Measurements from ENCODE around the gene WDR11. TPM values are rescaled to one million over a fixed set of nuclear protein-coding genes. Genes with fewer than 3 reads are reported as not detected.

Gene WDR11
- total RNA-seq, 1 experiment from 2014 or later = 48.3 TPM

DNA sequence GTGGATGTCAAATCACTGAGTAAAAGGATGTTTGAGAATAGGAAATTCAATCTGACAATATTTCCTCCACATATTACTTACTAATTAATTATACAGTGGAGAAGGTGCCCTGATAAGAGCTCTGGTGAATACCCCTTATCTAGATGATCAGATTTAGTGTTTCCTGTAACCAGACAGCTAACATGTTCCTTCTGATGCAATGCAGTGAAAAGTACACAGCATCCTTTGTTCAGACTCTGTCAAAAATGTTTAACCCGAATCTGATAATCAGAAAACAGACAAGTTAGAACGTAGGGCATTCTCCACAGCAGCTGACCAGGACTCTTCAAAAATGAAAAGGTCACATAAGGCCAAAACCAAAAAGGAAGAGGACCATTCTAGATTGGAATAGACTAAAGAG is 46.2 kb downstream of the WDR11 start:
- Histone ChIP-seq H3K9me3 (ENCODE audit: control insufficient read depth in 1 of 2, insufficient read depth in 1 of 2, low read depth in 1 of 2, low read length in 2 of 2) (no peaks in the 10 kb centered on the region), H3K27me3 (ENCODE audit: insufficient read depth, low read length) (no peaks in the 10 kb centered on the region), H3K4me3 (replicated peaks in 1 of 2; ENCODE audit: low read depth in 1 of 2, low read length in 2 of 2) (no peak overlapping the region), H3K79me2 (ENCODE audit: insufficient read depth, low read length) (no peaks in the 10 kb centered on the region), H4K20me1 (ENCODE audit: insufficient read depth) (no peaks in the 10 kb centered on the region; the same call in 1 of the 2 replicates), H3K4me2 (ENCODE audit: low read length) (no peak overlapping the region), H3K27ac (ENCODE audit: low read depth, low read length) (no peak overlapping the region), H2AFZ (ENCODE audit: low read depth, low read length, poor library complexity, severe bottlenecking) (no peak overlapping the region), H3K4me1 (ENCODE audit: control insufficient read depth in 1 of 2, insufficient read depth in 2 of 2, low read length in 2 of 2) (no peaks in the 10 kb centered on the region), H3K9me2 (ENCODE audit: insufficient read depth) (no peaks in the 10 kb centered on the region), H3K9ac (ENCODE audit: low read length) (no peak overlapping the region), H3K36me3 (ENCODE audit: control insufficient read depth in 1 of 2, insufficient read depth in 2 of 2, low read length in 2 of 2) (peaks cover 4 to 7% of the 10 kb centered on the region in 2 experiments; a peak in 2 of 4 replicates)
- TF ChIP-seq ZFX (IDR thresholded peaks at IDR 0.05) (no peak), CEBPB (IDR thresholded peaks at IDR 0.05; ENCODE audit: low read depth) (peak; percentile 71), EGR1 (IDR thresholded peaks at IDR 0.05; ENCODE audit: low read depth) (no peak), POLR2AphosphoS5 (IDR thresholded peaks at IDR 0.05; ENCODE audit: low read depth, low read length) (no peak), EZH2phosphoT487 (IDR thresholded peaks at IDR 0.05; ENCODE audit: borderline replicate concordance) (no peak), JUND (IDR thresholded peaks at IDR 0.05) (no peak), CTCF (IDR thresholded peaks at IDR 0.05 in 2 of 3, conservative IDR thresholded peaks at IDR 0.05 in 1 of 3; ENCODE audit: borderline replicate concordance in 1 of 3, insufficient read depth in 1 of 3, low read depth in 2 of 3, low read length in 2 of 3) (no peak), POLR2A (IDR thresholded peaks at IDR 0.05; ENCODE audit: borderline replicate concordance, extremely low read depth, insufficient read depth, insufficient read length) (no peak), SP1 (IDR thresholded peaks at IDR 0.05; ENCODE audit: low read depth) (peak; percentile 20; the same call in 1 of the 2 replicates), ELF1 (IDR thresholded peaks at IDR 0.05; ENCODE audit: borderline replicate concordance, low read depth) (no peak), ZNF274 (IDR thresholded peaks at IDR 0.05; ENCODE audit: low read depth, low read length) (no peak), ATF3 (IDR thresholded peaks at IDR 0.05) (no peak), FOSL1 (IDR thresholded peaks at IDR 0.05; ENCODE audit: low read depth) (peak; percentile 16; the same call in 1 of the 2 replicates), SIN3A (IDR thresholded peaks at IDR 0.05; ENCODE audit: low read depth) (no peak), TCF7L2 (IDR thresholded peaks at IDR 0.05; ENCODE audit: borderline replicate concordance, extremely low read depth, insufficient read depth, insufficient read length) (no peak)
- TF ChIP-seq, protein P1, sequence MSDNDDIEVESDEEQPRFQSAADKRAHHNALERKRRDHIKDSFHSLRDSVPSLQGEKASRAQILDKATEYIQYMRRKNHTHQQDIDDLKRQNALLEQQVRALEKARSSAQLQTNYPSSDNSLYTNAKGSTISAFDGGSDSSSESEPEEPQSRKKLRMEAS (IDR thresholded peaks at IDR 0.05) = no peak
- TF ChIP-seq, protein P2, sequence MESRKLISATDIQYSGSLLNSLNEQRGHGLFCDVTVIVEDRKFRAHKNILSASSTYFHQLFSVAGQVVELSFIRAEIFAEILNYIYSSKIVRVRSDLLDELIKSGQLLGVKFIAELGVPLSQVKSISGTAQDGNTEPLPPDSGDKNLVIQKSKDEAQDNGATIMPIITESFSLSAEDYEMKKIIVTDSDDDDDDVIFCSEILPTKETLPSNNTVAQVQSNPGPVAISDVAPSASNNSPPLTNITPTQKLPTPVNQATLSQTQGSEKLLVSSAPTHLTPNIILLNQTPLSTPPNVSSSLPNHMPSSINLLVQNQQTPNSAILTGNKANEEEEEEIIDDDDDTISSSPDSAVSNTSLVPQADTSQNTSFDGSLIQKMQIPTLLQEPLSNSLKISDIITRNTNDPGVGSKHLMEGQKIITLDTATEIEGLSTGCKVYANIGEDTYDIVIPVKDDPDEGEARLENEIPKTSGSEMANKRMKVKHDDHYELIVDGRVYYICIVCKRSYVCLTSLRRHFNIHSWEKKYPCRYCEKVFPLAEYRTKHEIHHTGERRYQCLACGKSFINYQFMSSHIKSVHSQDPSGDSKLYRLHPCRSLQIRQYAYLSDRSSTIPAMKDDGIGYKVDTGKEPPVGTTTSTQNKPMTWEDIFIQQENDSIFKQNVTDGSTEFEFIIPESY (IDR thresholded peaks at IDR 0.05; ENCODE audit: extremely low read depth, insufficient replicate concordance, low read length) = no peak
- TF ChIP-seq, protein P3, sequence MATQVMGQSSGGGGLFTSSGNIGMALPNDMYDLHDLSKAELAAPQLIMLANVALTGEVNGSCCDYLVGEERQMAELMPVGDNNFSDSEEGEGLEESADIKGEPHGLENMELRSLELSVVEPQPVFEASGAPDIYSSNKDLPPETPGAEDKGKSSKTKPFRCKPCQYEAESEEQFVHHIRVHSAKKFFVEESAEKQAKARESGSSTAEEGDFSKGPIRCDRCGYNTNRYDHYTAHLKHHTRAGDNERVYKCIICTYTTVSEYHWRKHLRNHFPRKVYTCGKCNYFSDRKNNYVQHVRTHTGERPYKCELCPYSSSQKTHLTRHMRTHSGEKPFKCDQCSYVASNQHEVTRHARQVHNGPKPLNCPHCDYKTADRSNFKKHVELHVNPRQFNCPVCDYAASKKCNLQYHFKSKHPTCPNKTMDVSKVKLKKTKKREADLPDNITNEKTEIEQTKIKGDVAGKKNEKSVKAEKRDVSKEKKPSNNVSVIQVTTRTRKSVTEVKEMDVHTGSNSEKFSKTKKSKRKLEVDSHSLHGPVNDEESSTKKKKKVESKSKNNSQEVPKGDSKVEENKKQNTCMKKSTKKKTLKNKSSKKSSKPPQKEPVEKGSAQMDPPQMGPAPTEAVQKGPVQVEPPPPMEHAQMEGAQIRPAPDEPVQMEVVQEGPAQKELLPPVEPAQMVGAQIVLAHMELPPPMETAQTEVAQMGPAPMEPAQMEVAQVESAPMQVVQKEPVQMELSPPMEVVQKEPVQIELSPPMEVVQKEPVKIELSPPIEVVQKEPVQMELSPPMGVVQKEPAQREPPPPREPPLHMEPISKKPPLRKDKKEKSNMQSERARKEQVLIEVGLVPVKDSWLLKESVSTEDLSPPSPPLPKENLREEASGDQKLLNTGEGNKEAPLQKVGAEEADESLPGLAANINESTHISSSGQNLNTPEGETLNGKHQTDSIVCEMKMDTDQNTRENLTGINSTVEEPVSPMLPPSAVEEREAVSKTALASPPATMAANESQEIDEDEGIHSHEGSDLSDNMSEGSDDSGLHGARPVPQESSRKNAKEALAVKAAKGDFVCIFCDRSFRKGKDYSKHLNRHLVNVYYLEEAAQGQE (IDR thresholded peaks at IDR 0.05; ENCODE audit: low read depth) = no peak
- intact Hi-C loops (cut with micrococcal nuclease) = no loop called here
- BruUV-seq (replicated peaks) = no TSS peak
- ChIA-PET RAD21 (ENCODE audit: low non-redundant PET in 1 of 2, low total read pairs in 2 of 2, uncharacterized antibody in 2 of 2, unreplicated experiment in 2 of 2) (no interaction called here), CTCF (no interaction called here), POLR2A (no interaction called here)
- DNase-seq (ENCODE audit: low read depth, low spot score) (no peak), ATAC-seq (no peak)

All from HCT116 (cell line).